ENCODE data around the gene MPRIP. TPM values are rescaled to one million over a fixed set of nuclear protein-coding genes. Genes with fewer than 3 reads are reported as not detected.

Gene MPRIP
- total and polyA plus RNA-seq, 2 donors (not counting 3 experiments of a cell fraction or from before 2014, with no cell fraction given) = 94.6 to 246 TPM

DNA sequence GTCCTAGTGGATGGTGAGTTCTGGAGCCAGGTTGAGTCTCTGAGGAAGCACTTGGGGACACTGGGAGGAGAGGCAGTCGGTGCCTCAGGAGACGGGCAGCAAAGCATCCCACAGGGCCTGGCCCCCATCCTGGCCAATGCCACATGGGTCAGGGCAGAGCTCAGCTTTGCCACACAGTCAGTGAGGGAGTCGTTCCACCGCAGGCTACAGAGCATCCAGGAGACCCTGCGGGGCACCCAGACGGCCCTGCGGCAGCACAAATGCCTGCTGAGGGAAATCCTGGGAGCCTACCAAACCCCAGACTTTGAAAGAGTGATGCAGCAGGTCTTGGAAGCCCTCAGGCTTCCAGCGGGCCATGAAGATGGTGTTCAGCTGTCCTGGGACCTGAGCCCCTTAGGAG, 124.2 kb downstream of the MPRIP start:
- POLR2A ChIA-PET = no interaction called here
- no peak overlapping the region for H2AFZ ChIP-seq (ENCODE audit: low read depth, low read length)
- dilution Hi-C loops (cut with MboI; ENCODE audit: extremely low pct_ligation_motif_present, low sequenced_read_pairs) = no loop called here
- TF ChIP-seq FOS (IDR thresholded peaks at IDR 0.05; ENCODE audit: borderline replicate concordance, insufficient read depth, low read length) (no peak), GATA2 (IDR thresholded peaks at IDR 0.05; ENCODE audit: insufficient read depth, insufficient read length, low read depth, low read length) (no peak), MYC (IDR thresholded peaks at IDR 0.05; ENCODE audit: low read depth, low read length) (no peak), JUN (IDR thresholded peaks at IDR 0.05; ENCODE audit: borderline replicate concordance, insufficient read depth, insufficient read length, low read depth) (no peak), POLR2A (IDR thresholded peaks at IDR 0.05; ENCODE audit: low read depth, low read length) (no peak), EZH2 (IDR thresholded peaks at IDR 0.05; ENCODE audit: borderline replicate concordance, low read depth, low read length, severe bottlenecking) (no peak), POLR2AphosphoS5 (IDR thresholded peaks at IDR 0.05; ENCODE audit: insufficient read depth, low read depth, low read length) (no peak)
- TF ChIP-seq, protein P1, sequence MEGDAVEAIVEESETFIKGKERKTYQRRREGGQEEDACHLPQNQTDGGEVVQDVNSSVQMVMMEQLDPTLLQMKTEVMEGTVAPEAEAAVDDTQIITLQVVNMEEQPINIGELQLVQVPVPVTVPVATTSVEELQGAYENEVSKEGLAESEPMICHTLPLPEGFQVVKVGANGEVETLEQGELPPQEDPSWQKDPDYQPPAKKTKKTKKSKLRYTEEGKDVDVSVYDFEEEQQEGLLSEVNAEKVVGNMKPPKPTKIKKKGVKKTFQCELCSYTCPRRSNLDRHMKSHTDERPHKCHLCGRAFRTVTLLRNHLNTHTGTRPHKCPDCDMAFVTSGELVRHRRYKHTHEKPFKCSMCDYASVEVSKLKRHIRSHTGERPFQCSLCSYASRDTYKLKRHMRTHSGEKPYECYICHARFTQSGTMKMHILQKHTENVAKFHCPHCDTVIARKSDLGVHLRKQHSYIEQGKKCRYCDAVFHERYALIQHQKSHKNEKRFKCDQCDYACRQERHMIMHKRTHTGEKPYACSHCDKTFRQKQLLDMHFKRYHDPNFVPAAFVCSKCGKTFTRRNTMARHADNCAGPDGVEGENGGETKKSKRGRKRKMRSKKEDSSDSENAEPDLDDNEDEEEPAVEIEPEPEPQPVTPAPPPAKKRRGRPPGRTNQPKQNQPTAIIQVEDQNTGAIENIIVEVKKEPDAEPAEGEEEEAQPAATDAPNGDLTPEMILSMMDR (IDR thresholded peaks at IDR 0.05; ENCODE audit: extremely low read depth in 1 of 2, insufficient read depth in 1 of 2, low read depth in 1 of 2, low read length in 2 of 2) = no peak
- TF ChIP-seq, protein P2, sequence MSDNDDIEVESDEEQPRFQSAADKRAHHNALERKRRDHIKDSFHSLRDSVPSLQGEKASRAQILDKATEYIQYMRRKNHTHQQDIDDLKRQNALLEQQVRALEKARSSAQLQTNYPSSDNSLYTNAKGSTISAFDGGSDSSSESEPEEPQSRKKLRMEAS (IDR thresholded peaks at IDR 0.05; ENCODE audit: insufficient read depth, insufficient read length) = no peak
- H3K9ac ChIP-seq (replicated peaks; ENCODE audit: extremely low read depth, insufficient read depth, low read length) = no peak overlapping the region
- BruUV-seq (replicated peaks) = no TSS peak
- peaks cover 16 to 64% of the 10 kb centered on the region in 2 experiments for H3K36me3 ChIP-seq (ENCODE audit: control insufficient read depth in 2 of 2, extremely low read depth in 1 of 2, insufficient read depth in 2 of 2, low read length in 2 of 2)
- CTCF ChIA-PET = interaction anchor here (0.9 to 1.1 kb wide), 2 partner anchors 11 to 25 kb away, joined by 3 to 6 read pairs; no protein-coding TSS in a partner anchor
- no peak overlapping the region for H3K4me2 ChIP-seq (ENCODE audit: insufficient read depth, low read length)
- no peaks in the 10 kb centered on the region for H3K9me3 ChIP-seq (replicated peaks; ENCODE audit: control insufficient read depth, insufficient read depth, low read length)
- no peak overlapping the region for H3K27ac ChIP-seq (ENCODE audit: insufficient read depth, low read depth, low read length)
- no peak overlapping the region for H3K4me3 ChIP-seq (replicated peaks in 1 of 3; ENCODE audit: insufficient read depth in 1 of 3, low read depth in 1 of 3, low read length in 3 of 3)
- H4K20me1 ChIP-seq (replicated peaks; ENCODE audit: control insufficient read depth, extremely low read depth, insufficient read depth, low read length) = no peaks in the 10 kb centered on the region
- intact Hi-C loops (cut with micrococcal nuclease) = no loop called here
- DNase-seq (ENCODE audit: low read depth, low spot score) (no peak), FAIRE-seq (no peak)
- H3K9me1 ChIP-seq (replicated peaks; ENCODE audit: control insufficient read depth, extremely low read depth, insufficient read depth, low read length) = no peaks in the 10 kb centered on the region
- H3K27me3 ChIP-seq (ENCODE audit: control insufficient read depth in 2 of 2, insufficient read depth in 2 of 2, low read length in 2 of 2) = no peaks in the 10 kb centered on the region
- H3K79me2 ChIP-seq (ENCODE audit: control insufficient read depth, insufficient read depth, low read length) = no peaks in the 10 kb centered on the region
- peaks cover 3% of the 10 kb centered on the region for H3K4me1 ChIP-seq (ENCODE audit: control insufficient read depth, extremely low read depth, insufficient read depth, low read length)

Data from endothelial cell of umbilical vein (primary cell).